Measurements from ENCODE around the gene SNAI3.

Gene SNAI3

DNA sequence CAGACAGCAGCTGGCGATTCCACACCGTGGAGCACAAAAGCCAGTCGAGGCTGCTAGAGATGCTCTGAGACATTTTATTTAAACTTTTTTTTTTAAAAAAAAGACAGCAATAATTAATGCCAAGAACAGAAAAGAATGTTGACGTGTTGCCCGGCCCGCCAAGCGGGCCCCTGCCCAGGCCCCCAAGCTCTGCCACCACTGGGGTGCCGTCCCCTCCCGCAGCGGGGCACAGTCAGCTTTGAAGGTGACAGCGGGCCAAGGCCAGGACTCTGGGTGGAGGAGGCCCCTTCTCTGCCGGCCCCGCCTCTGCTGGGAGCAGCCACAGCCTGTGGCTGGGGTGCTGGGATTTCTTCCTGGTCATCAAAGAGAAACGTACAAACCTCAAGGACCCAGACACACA lies 10.1 kb upstream of the SNAI3 start:
- Mint-ChIP-seq H3K4me1 (no peaks in the 10 kb centered on the region), H3K27me3 (ENCODE audit: low read depth) (no peaks in the 10 kb centered on the region), H3K9me3 (no peaks in the 10 kb centered on the region), H3K4me3 (no peak overlapping the region), H3K36me3 (ENCODE audit: low read depth) (no peaks in the 10 kb centered on the region), H3K27ac (no peak overlapping the region)
- TF ChIP-seq, protein P1, sequence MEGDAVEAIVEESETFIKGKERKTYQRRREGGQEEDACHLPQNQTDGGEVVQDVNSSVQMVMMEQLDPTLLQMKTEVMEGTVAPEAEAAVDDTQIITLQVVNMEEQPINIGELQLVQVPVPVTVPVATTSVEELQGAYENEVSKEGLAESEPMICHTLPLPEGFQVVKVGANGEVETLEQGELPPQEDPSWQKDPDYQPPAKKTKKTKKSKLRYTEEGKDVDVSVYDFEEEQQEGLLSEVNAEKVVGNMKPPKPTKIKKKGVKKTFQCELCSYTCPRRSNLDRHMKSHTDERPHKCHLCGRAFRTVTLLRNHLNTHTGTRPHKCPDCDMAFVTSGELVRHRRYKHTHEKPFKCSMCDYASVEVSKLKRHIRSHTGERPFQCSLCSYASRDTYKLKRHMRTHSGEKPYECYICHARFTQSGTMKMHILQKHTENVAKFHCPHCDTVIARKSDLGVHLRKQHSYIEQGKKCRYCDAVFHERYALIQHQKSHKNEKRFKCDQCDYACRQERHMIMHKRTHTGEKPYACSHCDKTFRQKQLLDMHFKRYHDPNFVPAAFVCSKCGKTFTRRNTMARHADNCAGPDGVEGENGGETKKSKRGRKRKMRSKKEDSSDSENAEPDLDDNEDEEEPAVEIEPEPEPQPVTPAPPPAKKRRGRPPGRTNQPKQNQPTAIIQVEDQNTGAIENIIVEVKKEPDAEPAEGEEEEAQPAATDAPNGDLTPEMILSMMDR (IDR thresholded peaks at IDR 0.05; ENCODE audit: unreplicated experiment in 3 of 3) = no peak

DNA sequence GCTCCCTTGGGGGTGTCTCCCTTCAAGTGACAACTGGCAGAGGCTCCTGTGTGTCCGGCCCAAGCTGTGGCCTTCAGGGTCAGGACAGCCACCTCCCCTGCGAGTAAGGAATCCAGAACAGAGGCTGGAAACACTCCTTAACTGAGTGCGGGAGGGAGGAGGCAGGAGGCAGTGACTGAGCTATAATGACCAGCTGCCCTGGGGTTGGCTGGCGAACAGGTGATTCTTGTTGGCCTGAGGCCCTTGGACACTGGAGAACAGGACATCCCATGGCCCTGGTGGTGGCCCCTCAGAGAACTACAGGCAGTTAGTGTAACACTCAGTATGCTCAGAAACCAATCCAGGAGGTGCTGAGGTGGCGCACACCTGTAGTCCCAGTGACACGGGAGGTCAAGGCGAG lies 9.4 kb upstream of the SNAI3 start:
- Mint-ChIP-seq H3K36me3 (ENCODE audit: low read depth) (no peaks in the 10 kb centered on the region), H3K27ac (no peak overlapping the region), H3K4me1 (no peaks in the 10 kb centered on the region), H3K4me3 (no peak overlapping the region), H3K27me3 (ENCODE audit: low read depth) (peaks cover 3% of the 10 kb centered on the region), H3K9me3 (no peaks in the 10 kb centered on the region)
- TF ChIP-seq, protein P1 (IDR thresholded peaks at IDR 0.05; ENCODE audit: unreplicated experiment in 3 of 3) = no peak

DNA sequence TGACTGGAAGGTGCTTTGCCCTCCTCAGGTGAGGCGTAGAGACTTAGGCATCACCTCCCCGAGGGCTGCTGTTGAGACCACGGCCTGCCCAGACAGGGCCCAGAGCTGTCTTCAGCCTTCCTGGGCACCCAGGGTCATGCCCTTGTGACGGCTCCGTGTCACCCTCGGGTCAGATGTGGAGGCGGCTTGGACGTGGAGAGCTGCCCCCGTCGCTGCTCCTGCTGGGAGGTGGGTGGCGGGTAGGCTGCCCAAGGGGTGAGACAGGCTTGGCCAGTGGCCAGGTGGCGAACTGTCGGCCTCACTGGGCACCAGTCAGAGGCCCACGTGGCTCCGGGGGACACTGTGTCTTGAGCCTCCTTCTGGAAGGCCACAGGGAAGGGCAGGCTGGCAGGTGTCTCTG lies 8.9 kb upstream of the SNAI3 start:
- TF ChIP-seq, protein P1 (IDR thresholded peaks at IDR 0.05; ENCODE audit: unreplicated experiment in 3 of 3) = no peak
- H3K27ac Mint-ChIP-seq = no peak overlapping the region
- H3K27me3 Mint-ChIP-seq (ENCODE audit: low read depth) = peaks cover 9% of the 10 kb centered on the region
- H3K4me1 Mint-ChIP-seq = no peaks in the 10 kb centered on the region
- no peak overlapping the region for H3K4me3 Mint-ChIP-seq
- no peaks in the 10 kb centered on the region for H3K36me3 Mint-ChIP-seq (ENCODE audit: low read depth)
- no peaks in the 10 kb centered on the region for H3K9me3 Mint-ChIP-seq

DNA sequence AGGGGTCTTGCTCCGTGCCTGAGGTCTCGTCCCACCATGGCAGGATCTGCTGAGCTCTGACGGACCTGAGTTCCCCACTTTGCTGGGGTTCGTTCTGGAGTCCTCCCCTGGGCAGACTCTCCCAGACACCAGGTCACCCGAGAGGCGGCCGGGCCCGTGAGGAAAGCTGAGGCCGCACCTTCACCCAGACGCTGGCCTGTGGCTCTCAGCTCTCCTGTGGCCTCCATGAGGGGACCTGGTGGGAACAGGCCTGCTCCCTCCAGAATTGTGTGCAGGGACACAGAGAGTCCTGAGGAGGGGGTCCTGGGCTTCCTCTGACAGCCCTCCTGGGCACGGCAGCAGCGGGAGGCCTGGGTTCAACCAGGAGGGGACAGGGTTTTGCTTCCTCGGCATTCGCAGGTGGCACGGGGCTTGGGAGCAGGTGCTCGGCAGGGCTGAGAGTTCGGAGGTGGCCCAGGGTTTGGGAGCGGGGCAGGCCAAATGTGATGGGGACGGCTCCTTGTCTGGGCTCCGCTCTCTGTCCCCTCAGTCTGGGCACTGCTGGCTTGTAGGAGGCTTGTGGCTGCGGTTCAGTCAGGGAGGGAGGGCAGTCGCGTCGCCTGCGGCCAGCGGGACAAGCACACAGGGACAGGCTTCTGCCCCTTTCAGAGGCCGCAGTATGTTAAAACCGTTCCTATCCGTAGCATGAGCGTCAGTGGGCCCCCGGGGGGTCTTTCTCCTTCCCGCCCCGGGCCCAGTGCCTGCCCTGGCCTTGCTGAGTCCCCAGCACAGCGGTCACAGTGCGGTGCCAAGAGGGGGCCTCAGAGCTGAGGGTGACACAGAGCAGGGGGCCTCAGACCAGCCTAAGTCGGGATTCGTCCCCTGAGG lies 8.1 kb upstream of the SNAI3 start:
- no peak overlapping the region for H3K27ac Mint-ChIP-seq
- H3K9me3 Mint-ChIP-seq = no peaks in the 10 kb centered on the region
- TF ChIP-seq, protein P1 (IDR thresholded peaks at IDR 0.05; ENCODE audit: unreplicated experiment in 3 of 3) = no peak
- no peaks in the 10 kb centered on the region for H3K4me1 Mint-ChIP-seq
- H3K36me3 Mint-ChIP-seq (ENCODE audit: low read depth) = no peaks in the 10 kb centered on the region
- H3K4me3 Mint-ChIP-seq = no peak overlapping the region
- H3K27me3 Mint-ChIP-seq (ENCODE audit: low read depth) = peaks cover 14% of the 10 kb centered on the region

DNA sequence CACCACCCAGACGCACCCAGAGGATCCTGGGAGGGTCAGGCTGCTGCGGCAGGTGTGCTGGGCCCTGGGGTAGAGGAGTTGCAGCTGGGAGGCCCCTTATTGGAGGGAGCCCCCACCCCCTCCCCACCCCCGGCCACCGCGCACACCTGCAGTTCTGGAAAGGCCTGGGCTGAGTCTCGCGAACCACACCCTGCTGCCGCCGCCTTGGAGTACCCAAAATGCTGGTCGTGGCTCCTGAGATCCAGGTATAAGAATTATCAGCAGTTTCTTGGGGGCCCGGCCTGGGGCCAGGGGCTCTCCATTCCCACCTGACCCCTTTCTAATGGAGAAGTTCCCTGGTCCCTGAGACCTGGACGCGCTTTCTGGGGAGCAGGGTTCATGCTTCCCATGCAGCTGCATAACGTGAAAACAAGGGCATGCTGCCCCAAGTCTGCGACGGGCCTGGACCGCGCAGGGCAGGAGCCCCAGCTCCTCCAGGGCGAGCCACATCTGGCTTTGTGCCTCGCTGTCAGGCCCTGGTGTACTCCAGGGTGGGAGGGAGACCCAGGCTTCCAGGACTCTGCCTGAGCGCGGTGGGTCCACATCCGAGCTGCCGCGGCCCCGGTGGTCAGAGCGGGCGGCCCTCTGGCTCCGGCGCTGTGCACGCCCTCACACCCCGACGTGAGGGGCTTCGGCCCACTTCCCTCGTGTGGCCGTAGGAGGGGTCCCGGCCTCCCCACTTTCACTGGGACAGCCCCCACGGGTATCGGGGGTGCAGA lies 7.3 kb upstream of the SNAI3 start:
- TF ChIP-seq, protein P1 (IDR thresholded peaks at IDR 0.05; ENCODE audit: unreplicated experiment in 3 of 3) = no peak
- H3K27me3 Mint-ChIP-seq (ENCODE audit: low read depth) = peaks cover 22% of the 10 kb centered on the region
- no peaks in the 10 kb centered on the region for H3K9me3 Mint-ChIP-seq
- H3K27ac Mint-ChIP-seq = no peak overlapping the region
- H3K4me3 Mint-ChIP-seq = no peak overlapping the region
- H3K36me3 Mint-ChIP-seq (ENCODE audit: low read depth) = no peaks in the 10 kb centered on the region
- no peaks in the 10 kb centered on the region for H3K4me1 Mint-ChIP-seq
